Uterus (tissue), 4 donors: Measurements from ENCODE around the gene ENTPD1. TPM values are rescaled to one million over a fixed set of nuclear protein-coding genes. Genes with fewer than 3 reads are reported as not detected.

Experiments used
- DNase-seq, 2 donors: peaks; one replicate each; pipeline ENCODE4 v3.0.0-alpha.2; 2019 to 2020
- H3K27ac ChIP-seq, 2 donors: fragments of 200-600 bp; sonication (generic); 1 replicate in 1 of 2; 2 replicates in 1 of 2; pipeline ENCODE4 v1.5.1; 2016 to 2018
- H3K27me3 ChIP-seq, 2 donors: fragments of 200-600 bp; sonication (generic); one replicate each; pipeline ENCODE4 v1.5.1; 2018 to 2019; ENCODE audit warnings: control low read depth in 1 of 2
- H3K36me3 ChIP-seq, 2 donors: fragments of 200-600 bp; sonication (generic); one replicate each; pipeline ENCODE4 v1.5.1; 2019; ENCODE audit warnings: control low read depth in 1 of 2
- H3K4me1 ChIP-seq, 2 donors: fragments of 200-600 bp; sonication (generic); one replicate each; pipeline ENCODE4 v1.5.1; 2018 to 2019; ENCODE audit warnings: control low read depth in 1 of 2
- H3K4me3 ChIP-seq, 2 donors: fragments of 200-600 bp; sonication (generic); 1 replicate in 1 of 2; 2 replicates in 1 of 2; pipeline ENCODE4 v1.5.1; 2018 to 2019; ENCODE audit warnings: mild to moderate bottlenecking in 1 of 2
- H3K9me3 ChIP-seq, 2 donors: fragments of 200-600 bp; sonication (generic); one replicate each; pipeline ENCODE4 v1.5.1; 2019; ENCODE audit warnings: control low read depth in 1 of 2
- CTCF ChIP-seq, 4 experiments: fragments of 200-600 bp in 2 of 4; fragments of 450-650 bp in 2 of 4; sonication (generic) in 2 of 4; IDR thresholded peaks; one replicate each; pipeline ENCODE4 v1.5.1; 2016 to 2019; ENCODE audit warnings: antibody characterized with exemption in 4 of 4, mild to moderate bottlenecking in 2 of 4, moderate library complexity in 1 of 4
- POLR2A ChIP-seq, 2 donors: fragments of 450-650 bp; IDR thresholded peaks; one replicate each; pipeline ENCODE4 v1.6.1; 2016; ENCODE audit warnings: antibody characterized with exemption in 2 of 2, mild to moderate bottlenecking in 1 of 2, moderate library complexity in 1 of 2
- intact Hi-C: fragments of 100-400 bp; cut with DNase I; formaldehyde crosslinking; loops from one replicate; pipeline ENCODE4 v1.15.1; 2023; ENCODE audit warnings: low total_unique reads
- total RNA-seq, 4 donors: library from RNA; depleted of rRNA in 3 of 4; stranded (reverse); fragments of >200 nt in 3 of 4; gene quantifications; one replicate each; pipeline versions ENCODE4 v1.1.0 to v1.2.4, GENCODE V29; 2014 to 2023
- donor health status: DM: yes; HTN: yes; CAD: no.

ENTPD1 gene
- total RNA-seq, 4 donors from 2014 or later: 42.4 to 99.5 (median 69.5) TPM

DNA sequence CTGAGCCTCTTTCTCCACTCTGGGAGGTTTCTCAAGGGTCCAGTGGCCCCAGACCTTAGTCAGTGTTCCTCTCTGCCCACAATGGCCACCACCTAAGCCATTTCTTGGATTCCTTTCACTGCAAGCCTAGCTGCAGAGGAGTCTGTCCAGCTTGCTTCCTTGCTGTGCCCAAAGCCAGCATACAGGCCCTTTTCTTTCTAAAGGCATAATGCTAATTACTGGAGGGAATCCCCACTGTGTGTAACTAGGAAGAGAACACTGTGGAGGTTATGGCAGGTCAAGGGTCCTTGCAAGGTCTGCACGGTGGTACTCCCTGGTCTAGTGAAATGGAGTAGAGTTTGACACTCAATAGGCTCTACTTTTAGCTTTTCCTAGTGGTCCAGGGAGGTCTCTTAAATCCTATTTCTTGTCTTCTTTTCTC is 81.4 kb downstream of the ENTPD1 start:
- DNase-seq: no peak
- H3K4me1 ChIP-seq: peaks cover 5% of the 10 kb centered on the region in 2 donors
- intact Hi-C loops: no loop called here
- H3K9me3 ChIP-seq: no peaks in the 10 kb centered on the region
- TF ChIP-seq POLR2A (IDR thresholded peaks at IDR 0.05) (no peak), CTCF (IDR thresholded peaks at IDR 0.05) (no peak)
- H3K4me3 ChIP-seq: no peak overlapping the region
- peak overlapping the region in 1 of 2 donors; percentile 20 for H3K27ac ChIP-seq
- H3K36me3 ChIP-seq: no peaks in the 10 kb centered on the region
- H3K27me3 ChIP-seq: no peaks in the 10 kb centered on the region

GRCh38 chr10:95837783-95838182 is 81.8 kb downstream of the ENTPD1 start:
- Histone ChIP-seq H3K36me3 (no peaks in the 10 kb centered on the region), H3K4me3 (no peak overlapping the region), H3K4me1 (peaks cover 2 to 5% of the 10 kb centered on the region in 2 donors), H3K9me3 (no peaks in the 10 kb centered on the region), H3K27me3 (no peaks in the 10 kb centered on the region), H3K27ac (peak overlapping the region in 1 of 2 donors; percentile 20)
- TF ChIP-seq CTCF (IDR thresholded peaks at IDR 0.05) (no peak), POLR2A (IDR thresholded peaks at IDR 0.05) (no peak)
- no peak for DNase-seq
- intact Hi-C loops: no loop called here

- Histone ChIP-seq H3K9me3 (no peaks in the 10 kb centered on the region), H3K4me3 (no peak overlapping the region), H3K4me1 (peaks cover 0 to 5% of the 10 kb centered on the region in 2 donors), H3K27me3 (no peaks in the 10 kb centered on the region), H3K36me3 (no peaks in the 10 kb centered on the region), H3K27ac (peak overlapping the region; percentile 50 to 61)
- TF ChIP-seq CTCF (IDR thresholded peaks at IDR 0.05) (no peak), POLR2A (IDR thresholded peaks at IDR 0.05) (no peak)
- DNase-seq: no peak
- intact Hi-C loops: loop anchor here (10.0 kb wide), 1 partner anchor 145 kb away; the partner anchor contains the start of gene TCTN3
Measured at GRCh38 chr10:95840121-95840520, 84.2 kb downstream of the ENTPD1 start.

GRCh38 chr10:95840681-95841080 is 84.7 kb downstream of the ENTPD1 start:
- TF ChIP-seq POLR2A (IDR thresholded peaks at IDR 0.05): no peak
- TF ChIP-seq CTCF (IDR thresholded peaks at IDR 0.05): no peak
- Histone ChIP-seq H3K4me3 (no peak overlapping the region), H3K27ac (peak overlapping the region; percentile 50 to 61), H3K27me3 (no peaks in the 10 kb centered on the region), H3K4me1 (peaks cover 0 to 5% of the 10 kb centered on the region in 2 donors), H3K36me3 (no peaks in the 10 kb centered on the region), H3K9me3 (no peaks in the 10 kb centered on the region)
- no peak for DNase-seq
- intact Hi-C loops: loop anchor here (10.0 kb wide), 1 partner anchor 146 kb away; the partner anchor contains the start of gene TCTN3

GRCh38 chr10:95841661-95842498 is 85.9 kb downstream of the ENTPD1 start:
- H3K4me1 ChIP-seq: peaks cover 0 to 5% of the 10 kb centered on the region in 2 donors
- TF ChIP-seq POLR2A (IDR thresholded peaks at IDR 0.05): no peak
- peak; percentile 61 to 83 (median 80) for TF ChIP-seq CTCF (IDR thresholded peaks at IDR 0.05)

More at GRCh38 chr10:95841661-95842498, 85.9 kb downstream of the ENTPD1 start:
- H3K9me3 ChIP-seq: no peaks in the 10 kb centered on the region
- DNase-seq: peak in 1 of 2 donors; percentile 55
- H3K27ac ChIP-seq: peak overlapping the region; percentile 50 to 61
- H3K36me3 ChIP-seq: no peaks in the 10 kb centered on the region
- no peak overlapping the region for H3K4me3 ChIP-seq
- intact Hi-C loops: loop anchor here (10.0 kb wide), 1 partner anchor 147 kb away; the partner anchor contains the start of gene TCTN3
- H3K27me3 ChIP-seq: no peaks in the 10 kb centered on the region
